ENCODE results near the gene ULK4.

Gene ULK4

DNA sequence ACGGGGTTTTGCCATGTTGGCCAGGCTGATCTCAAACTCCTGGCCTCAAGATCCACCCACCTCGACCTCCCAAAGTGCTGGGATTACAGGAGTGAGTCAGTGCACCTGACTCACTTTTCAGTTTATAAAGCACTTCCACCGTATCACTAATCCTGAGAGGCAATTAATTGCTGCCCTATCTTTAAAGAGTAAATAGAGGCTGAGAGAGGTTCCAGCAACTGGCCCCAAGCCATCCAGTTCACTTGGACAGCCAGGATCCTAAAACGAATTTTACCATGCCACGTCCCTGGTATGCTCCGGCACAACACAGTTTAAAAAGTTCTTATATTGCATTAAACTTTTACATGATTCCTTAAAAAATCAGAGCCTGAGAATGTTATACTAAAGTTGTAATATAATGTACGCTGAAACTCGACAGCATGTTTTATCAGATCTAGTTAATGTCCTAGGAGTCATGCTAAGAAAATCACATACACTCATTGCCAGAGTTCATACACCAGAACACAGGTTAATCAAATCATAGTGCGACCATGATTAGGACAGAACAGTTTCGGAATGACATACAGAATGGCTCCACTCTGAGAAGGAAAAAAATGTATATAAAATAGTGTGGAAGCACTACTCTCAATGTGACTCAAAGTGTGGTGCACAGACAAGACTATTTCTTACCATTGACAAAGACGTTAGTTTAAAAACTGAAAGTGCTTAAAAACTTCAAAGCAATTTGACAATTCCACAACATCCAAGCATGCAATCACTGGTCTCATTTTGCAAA lies 125.4 kb downstream of the ULK4 start:
- Histone ChIP-seq H3K4me3 (ENCODE audit: low read length, poor library complexity, severe bottlenecking) (no peak overlapping the region), H3K79me2 (ENCODE audit: insufficient read depth, low read length) (no peaks in the 10 kb centered on the region), H3K9me3 (ENCODE audit: insufficient read depth, low read depth, low read length) (no peaks in the 10 kb centered on the region), H3K9me2 (replicated peaks; ENCODE audit: low read depth, low read length) (no peaks in the 10 kb centered on the region), H4K20me1 (ENCODE audit: insufficient read depth, low read length, poor library complexity, severe bottlenecking) (no peaks in the 10 kb centered on the region), H2AFZ (ENCODE audit: low read length) (no peak overlapping the region), H3K4me2 (ENCODE audit: low read depth, low read length, poor library complexity, severe bottlenecking) (no peak overlapping the region), H3F3A (ENCODE audit: low read depth) (no peaks in the 10 kb centered on the region), H3K4me1 (ENCODE audit: insufficient read depth, low read length, poor library complexity, severe bottlenecking) (no peaks in the 10 kb centered on the region), H3K36me3 (ENCODE audit: insufficient read depth, low read length) (no peaks in the 10 kb centered on the region), H3K9ac (ENCODE audit: low read depth, low read length, poor library complexity, severe bottlenecking) (no peak overlapping the region), H3K27me3 (ENCODE audit: insufficient read depth, low read length, poor library complexity, severe bottlenecking) (no peaks in the 10 kb centered on the region)
- TF ChIP-seq, protein P1, sequence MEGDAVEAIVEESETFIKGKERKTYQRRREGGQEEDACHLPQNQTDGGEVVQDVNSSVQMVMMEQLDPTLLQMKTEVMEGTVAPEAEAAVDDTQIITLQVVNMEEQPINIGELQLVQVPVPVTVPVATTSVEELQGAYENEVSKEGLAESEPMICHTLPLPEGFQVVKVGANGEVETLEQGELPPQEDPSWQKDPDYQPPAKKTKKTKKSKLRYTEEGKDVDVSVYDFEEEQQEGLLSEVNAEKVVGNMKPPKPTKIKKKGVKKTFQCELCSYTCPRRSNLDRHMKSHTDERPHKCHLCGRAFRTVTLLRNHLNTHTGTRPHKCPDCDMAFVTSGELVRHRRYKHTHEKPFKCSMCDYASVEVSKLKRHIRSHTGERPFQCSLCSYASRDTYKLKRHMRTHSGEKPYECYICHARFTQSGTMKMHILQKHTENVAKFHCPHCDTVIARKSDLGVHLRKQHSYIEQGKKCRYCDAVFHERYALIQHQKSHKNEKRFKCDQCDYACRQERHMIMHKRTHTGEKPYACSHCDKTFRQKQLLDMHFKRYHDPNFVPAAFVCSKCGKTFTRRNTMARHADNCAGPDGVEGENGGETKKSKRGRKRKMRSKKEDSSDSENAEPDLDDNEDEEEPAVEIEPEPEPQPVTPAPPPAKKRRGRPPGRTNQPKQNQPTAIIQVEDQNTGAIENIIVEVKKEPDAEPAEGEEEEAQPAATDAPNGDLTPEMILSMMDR (conservative IDR thresholded peaks at IDR 0.05; ENCODE audit: low read length) = no peak
- TF ChIP-seq EZH2phosphoT487 (IDR thresholded peaks at IDR 0.05; ENCODE audit: borderline replicate concordance) = no peak

DNA sequence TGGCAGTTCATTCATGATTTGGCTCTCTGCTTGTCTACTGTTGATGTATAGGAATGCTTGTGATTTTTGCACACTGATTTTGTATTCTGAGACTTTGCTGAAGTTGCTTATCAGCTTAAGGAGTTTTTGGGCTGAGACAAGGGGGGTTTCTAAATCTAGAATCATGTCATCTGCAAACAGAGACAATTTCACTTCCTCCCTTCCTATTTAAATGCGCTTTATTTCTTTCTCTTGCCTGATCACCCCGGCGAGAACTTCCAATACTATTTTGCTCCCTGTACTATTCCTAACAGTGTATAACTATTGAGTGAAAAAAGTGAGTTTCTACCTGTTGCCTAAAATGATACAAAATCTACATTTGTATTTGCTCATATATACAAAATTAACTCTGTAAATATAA lies 128.3 kb downstream of the ULK4 start:
- no peaks in the 10 kb centered on the region for H3K79me2 ChIP-seq (ENCODE audit: insufficient read depth, low read length)
- no peaks in the 10 kb centered on the region for H3K36me3 ChIP-seq (ENCODE audit: insufficient read depth, low read length)
- no peaks in the 10 kb centered on the region for H4K20me1 ChIP-seq (ENCODE audit: insufficient read depth, low read length, poor library complexity, severe bottlenecking)
- no peaks in the 10 kb centered on the region for H3K27me3 ChIP-seq (ENCODE audit: insufficient read depth, low read length, poor library complexity, severe bottlenecking)
- H3K4me2 ChIP-seq (ENCODE audit: low read depth, low read length, poor library complexity, severe bottlenecking) = no peak overlapping the region
- no peak overlapping the region for H2AFZ ChIP-seq (ENCODE audit: low read length)
- no peak overlapping the region for H3K4me3 ChIP-seq (ENCODE audit: low read length, poor library complexity, severe bottlenecking)
- H3K9ac ChIP-seq (ENCODE audit: low read depth, low read length, poor library complexity, severe bottlenecking) = no peak overlapping the region
- H3K9me3 ChIP-seq (ENCODE audit: insufficient read depth, low read depth, low read length) = no peaks in the 10 kb centered on the region
- no peak for TF ChIP-seq EZH2phosphoT487 (IDR thresholded peaks at IDR 0.05; ENCODE audit: borderline replicate concordance)
- TF ChIP-seq, protein P1 (conservative IDR thresholded peaks at IDR 0.05; ENCODE audit: low read length) = no peak
- no peaks in the 10 kb centered on the region for H3K9me2 ChIP-seq (replicated peaks; ENCODE audit: low read depth, low read length)
- H3K4me1 ChIP-seq (ENCODE audit: insufficient read depth, low read length, poor library complexity, severe bottlenecking) = no peaks in the 10 kb centered on the region
- H3F3A ChIP-seq (ENCODE audit: low read depth) = no peaks in the 10 kb centered on the region

DNA sequence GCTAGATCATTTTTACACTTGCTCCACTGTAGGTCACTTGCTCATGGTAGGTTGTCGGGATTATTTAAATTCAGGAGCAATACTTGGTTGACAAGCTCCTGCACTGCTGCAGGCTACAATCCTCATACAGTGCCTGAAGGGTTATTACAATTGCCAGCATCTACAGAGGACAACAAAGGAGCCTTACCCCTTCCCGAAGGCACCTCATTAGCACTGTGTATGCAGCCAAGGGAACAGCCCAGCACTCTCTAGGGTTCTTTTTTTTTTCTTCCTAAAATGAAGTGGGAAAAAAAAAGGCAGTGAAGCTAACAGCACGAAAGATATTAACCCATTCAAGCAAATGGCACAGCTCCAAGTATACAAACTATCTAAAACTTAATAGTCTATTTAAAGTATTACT lies 142.7 kb downstream of the ULK4 start:
- Histone ChIP-seq H3K9ac (ENCODE audit: low read depth, low read length, poor library complexity, severe bottlenecking) (no peak overlapping the region), H3F3A (ENCODE audit: low read depth) (no peaks in the 10 kb centered on the region), H3K4me1 (ENCODE audit: insufficient read depth, low read length, poor library complexity, severe bottlenecking) (no peaks in the 10 kb centered on the region), H3K9me3 (ENCODE audit: insufficient read depth, low read depth, low read length) (no peaks in the 10 kb centered on the region), H3K9me2 (replicated peaks; ENCODE audit: low read depth, low read length) (no peaks in the 10 kb centered on the region), H3K4me2 (ENCODE audit: low read depth, low read length, poor library complexity, severe bottlenecking) (no peak overlapping the region), H3K79me2 (ENCODE audit: insufficient read depth, low read length) (no peaks in the 10 kb centered on the region), H2AFZ (ENCODE audit: low read length) (no peak overlapping the region), H4K20me1 (ENCODE audit: insufficient read depth, low read length, poor library complexity, severe bottlenecking) (no peaks in the 10 kb centered on the region), H3K36me3 (ENCODE audit: insufficient read depth, low read length) (no peaks in the 10 kb centered on the region), H3K27me3 (ENCODE audit: insufficient read depth, low read length, poor library complexity, severe bottlenecking) (no peaks in the 10 kb centered on the region), H3K4me3 (ENCODE audit: low read length, poor library complexity, severe bottlenecking) (no peak overlapping the region)
- TF ChIP-seq EZH2phosphoT487 (IDR thresholded peaks at IDR 0.05; ENCODE audit: borderline replicate concordance) = no peak
- TF ChIP-seq, protein P1 (conservative IDR thresholded peaks at IDR 0.05; ENCODE audit: low read length) = no peak
